ENCODE data around the gene VEPH1. TPM values are rescaled to one million over a fixed set of nuclear protein-coding genes. Genes with fewer than 3 reads are reported as not detected.

The VEPH1 gene
- total RNA-seq, 2 donors from 2014 or later = 0.21 TPM; not detected in 1

GRCh38 chr3:157500232-157500631 is 3.0 kb downstream of the VEPH1 start:
- Histone ChIP-seq H3K27ac (no peak overlapping the region), H3K4me1 (ENCODE audit: control insufficient read depth in 1 of 2, low read depth in 2 of 2) (peaks cover 0 to 7% of the 10 kb centered on the region in 2 donors), H3K27me3 (replicated peaks; ENCODE audit: insufficient read depth) (no peaks in the 10 kb centered on the region), H3K4me3 (peak overlapping the region; percentile 60), H3K9me3 (no peaks in the 10 kb centered on the region), H3K36me3 (no peaks in the 10 kb centered on the region)
- no peak for DNase-seq (ENCODE audit: low spot score)
- ATAC-seq (ENCODE audit: insufficient number of reproducible peaks, low FRiP score, low read depth) = no peak
- no peak for TF ChIP-seq CTCF (IDR thresholded peaks at IDR 0.05)

GRCh38 chr3:157499342-157499963 is 3.8 kb downstream of the VEPH1 start:
- Histone ChIP-seq H3K4me3 (peak overlapping the region; percentile 60), H3K9me3 (no peaks in the 10 kb centered on the region), H3K27ac (no peak overlapping the region), H3K36me3 (no peaks in the 10 kb centered on the region), H3K27me3 (replicated peaks; ENCODE audit: insufficient read depth) (no peaks in the 10 kb centered on the region), H3K4me1 (ENCODE audit: control insufficient read depth in 1 of 2, low read depth in 2 of 2) (peaks cover 0 to 7% of the 10 kb centered on the region in 2 donors)
- DNase-seq (ENCODE audit: low spot score) = no peak
- no peak for ATAC-seq (ENCODE audit: insufficient number of reproducible peaks, low FRiP score, low read depth)
- no peak for TF ChIP-seq CTCF (IDR thresholded peaks at IDR 0.05)

GRCh38 chr3:157498371-157498770 is 4.8 kb downstream of the VEPH1 start:
- no peak for TF ChIP-seq CTCF (IDR thresholded peaks at IDR 0.05)
- Histone ChIP-seq H3K27ac (no peak overlapping the region), H3K27me3 (replicated peaks; ENCODE audit: insufficient read depth) (no peaks in the 10 kb centered on the region), H3K9me3 (no peaks in the 10 kb centered on the region), H3K4me3 (no peak overlapping the region), H3K4me1 (ENCODE audit: control insufficient read depth in 1 of 2, low read depth in 2 of 2) (peaks cover 0 to 7% of the 10 kb centered on the region in 2 donors), H3K36me3 (no peaks in the 10 kb centered on the region)
- DNase-seq (ENCODE audit: low spot score) = no peak
- ATAC-seq (ENCODE audit: insufficient number of reproducible peaks, low FRiP score, low read depth) = no peak

GRCh38 chr3:157495846-157496245 is 7.4 kb downstream of the VEPH1 start:
- DNase-seq (ENCODE audit: low spot score) (no peak), ATAC-seq (ENCODE audit: insufficient number of reproducible peaks, low FRiP score, low read depth) (no peak)
- Histone ChIP-seq H3K27me3 (replicated peaks; ENCODE audit: insufficient read depth) (no peaks in the 10 kb centered on the region), H3K27ac (no peak overlapping the region), H3K4me3 (no peak overlapping the region), H3K4me1 (ENCODE audit: control insufficient read depth in 1 of 2, low read depth in 2 of 2) (peaks cover 0 to 7% of the 10 kb centered on the region in 2 donors), H3K9me3 (no peaks in the 10 kb centered on the region), H3K36me3 (no peaks in the 10 kb centered on the region)
- no peak for TF ChIP-seq CTCF (IDR thresholded peaks at IDR 0.05)

- Histone ChIP-seq H3K27ac (no peak overlapping the region), H3K4me3 (no peak overlapping the region), H3K4me1 (ENCODE audit: control insufficient read depth in 1 of 2, low read depth in 2 of 2) (peaks cover 0 to 7% of the 10 kb centered on the region in 2 donors), H3K36me3 (no peaks in the 10 kb centered on the region), H3K27me3 (replicated peaks; ENCODE audit: insufficient read depth) (no peaks in the 10 kb centered on the region), H3K9me3 (no peaks in the 10 kb centered on the region)
- ATAC-seq (ENCODE audit: insufficient number of reproducible peaks, low FRiP score, low read depth) = no peak
- no peak for TF ChIP-seq CTCF (IDR thresholded peaks at IDR 0.05)
- DNase-seq (ENCODE audit: low spot score) = no peak
These were observed 8.5 kb downstream of the VEPH1 start for GRCh38 chr3:157494581-157495281.
